ENCODE data around the gene TRANK1.

TRANK1 gene

DNA sequence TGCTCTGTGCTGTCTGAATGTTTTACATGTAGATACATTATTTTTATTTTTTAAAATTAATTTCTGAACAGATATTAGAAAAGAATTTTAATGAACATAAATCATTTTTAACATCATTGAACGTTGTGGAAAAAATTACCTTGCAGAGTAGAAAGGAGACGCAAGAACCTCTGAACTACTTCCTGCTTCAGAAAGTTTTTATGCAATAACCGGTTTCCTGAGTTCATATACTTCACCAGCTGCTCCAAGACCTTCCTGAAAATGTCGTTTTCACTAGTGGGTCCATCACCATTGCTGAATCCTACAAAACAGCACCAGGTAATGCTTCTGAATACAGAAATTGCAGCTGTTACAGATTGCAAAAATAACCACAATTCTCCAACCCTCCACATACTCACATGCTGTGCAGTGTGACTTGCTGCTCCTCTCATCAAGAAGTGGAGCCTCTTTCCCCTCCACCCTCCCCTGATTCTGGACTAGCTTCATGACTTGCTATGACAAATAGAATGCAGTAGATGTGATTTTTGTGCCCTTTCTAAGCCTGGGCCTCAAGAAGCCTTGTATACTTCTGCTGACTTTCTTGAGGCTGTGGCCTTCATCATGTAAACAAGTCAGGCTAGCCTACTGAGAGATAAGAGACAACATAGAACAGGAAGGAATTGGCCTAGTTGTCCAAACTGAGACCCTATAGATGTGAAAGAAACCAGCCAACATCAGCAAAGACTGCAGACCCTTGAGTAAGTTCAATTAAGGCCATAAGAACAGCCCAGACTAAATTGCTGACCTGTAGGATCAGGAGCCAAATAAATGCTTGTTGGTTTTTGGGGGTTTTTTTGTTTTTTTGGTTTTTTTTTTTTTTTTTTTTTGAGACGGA is 80.4 kb downstream of the TRANK1 start:
- Histone ChIP-seq H4K20me1 (ENCODE audit: low read depth, low read length) (no peaks in the 10 kb centered on the region), H3K27me3 (ENCODE audit: low read length) (no peaks in the 10 kb centered on the region), H3K9ac (ENCODE audit: low read length) (no peak overlapping the region), H3K79me2 (ENCODE audit: insufficient read depth, low read length) (no peaks in the 10 kb centered on the region), H3K27ac (ENCODE audit: low read depth, low read length) (no peak overlapping the region), H3K9me2 (replicated peaks; ENCODE audit: insufficient read depth, low read length) (no peaks in the 10 kb centered on the region), H3K9me3 (ENCODE audit: insufficient read depth, low read length) (no peaks in the 10 kb centered on the region), H3K4me3 (ENCODE audit: insufficient read depth, low read length, poor library complexity, severe bottlenecking) (no peak overlapping the region), H3K4me2 (ENCODE audit: low read depth, low read length, poor library complexity, severe bottlenecking) (no peak overlapping the region), H3K36me3 (ENCODE audit: low read length) (no peaks in the 10 kb centered on the region), H3F3A (ENCODE audit: insufficient read depth) (no peaks in the 10 kb centered on the region), H2AFZ (ENCODE audit: low read depth, low read length, severe bottlenecking) (no peak overlapping the region)
- no peak for TF ChIP-seq EZH2phosphoT487 (conservative IDR thresholded peaks at IDR 0.05; ENCODE audit: low read length)
- TF ChIP-seq, protein P1, sequence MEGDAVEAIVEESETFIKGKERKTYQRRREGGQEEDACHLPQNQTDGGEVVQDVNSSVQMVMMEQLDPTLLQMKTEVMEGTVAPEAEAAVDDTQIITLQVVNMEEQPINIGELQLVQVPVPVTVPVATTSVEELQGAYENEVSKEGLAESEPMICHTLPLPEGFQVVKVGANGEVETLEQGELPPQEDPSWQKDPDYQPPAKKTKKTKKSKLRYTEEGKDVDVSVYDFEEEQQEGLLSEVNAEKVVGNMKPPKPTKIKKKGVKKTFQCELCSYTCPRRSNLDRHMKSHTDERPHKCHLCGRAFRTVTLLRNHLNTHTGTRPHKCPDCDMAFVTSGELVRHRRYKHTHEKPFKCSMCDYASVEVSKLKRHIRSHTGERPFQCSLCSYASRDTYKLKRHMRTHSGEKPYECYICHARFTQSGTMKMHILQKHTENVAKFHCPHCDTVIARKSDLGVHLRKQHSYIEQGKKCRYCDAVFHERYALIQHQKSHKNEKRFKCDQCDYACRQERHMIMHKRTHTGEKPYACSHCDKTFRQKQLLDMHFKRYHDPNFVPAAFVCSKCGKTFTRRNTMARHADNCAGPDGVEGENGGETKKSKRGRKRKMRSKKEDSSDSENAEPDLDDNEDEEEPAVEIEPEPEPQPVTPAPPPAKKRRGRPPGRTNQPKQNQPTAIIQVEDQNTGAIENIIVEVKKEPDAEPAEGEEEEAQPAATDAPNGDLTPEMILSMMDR (IDR thresholded peaks at IDR 0.05; ENCODE audit: insufficient read depth, low read length, poor library complexity, severe bottlenecking): no peak

DNA sequence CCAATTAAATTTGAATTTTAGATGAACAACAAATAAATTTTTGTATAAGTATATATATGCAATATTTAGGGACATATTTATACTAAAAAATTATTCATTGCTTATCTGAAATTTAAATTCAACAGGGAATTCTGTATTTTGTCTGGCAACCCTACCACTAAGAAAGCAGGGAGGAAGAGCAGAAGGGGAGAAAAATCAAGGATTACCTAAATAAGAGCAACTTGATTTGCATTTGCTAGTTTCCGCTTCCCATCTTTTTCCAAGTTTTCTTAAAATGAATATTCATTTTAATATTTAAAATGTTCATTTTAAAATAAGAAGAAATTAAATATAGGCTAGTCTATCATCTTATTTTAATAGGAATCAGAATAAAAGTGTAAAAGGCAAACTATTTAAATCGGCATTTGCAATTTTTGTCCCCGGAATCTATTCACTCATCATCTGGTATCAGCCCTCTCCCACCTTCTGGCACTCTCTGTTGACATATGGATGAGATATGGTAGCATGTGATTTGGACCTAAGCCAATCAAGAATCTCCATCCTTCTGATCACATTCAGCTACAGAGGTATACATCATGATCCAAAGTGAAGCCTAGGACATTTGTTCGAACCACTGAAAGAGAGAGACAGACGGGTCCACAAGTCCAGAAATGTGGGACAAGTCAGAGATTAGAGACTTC is 82.6 kb downstream of the TRANK1 start:
- Histone ChIP-seq H3K79me2 (ENCODE audit: insufficient read depth, low read length) (no peaks in the 10 kb centered on the region), H3K4me3 (ENCODE audit: insufficient read depth, low read length, poor library complexity, severe bottlenecking) (no peak overlapping the region), H3K36me3 (ENCODE audit: low read length) (no peaks in the 10 kb centered on the region), H3F3A (ENCODE audit: insufficient read depth) (no peaks in the 10 kb centered on the region), H4K20me1 (ENCODE audit: low read depth, low read length) (no peaks in the 10 kb centered on the region), H3K27ac (ENCODE audit: low read depth, low read length) (no peak overlapping the region), H2AFZ (ENCODE audit: low read depth, low read length, severe bottlenecking) (no peak overlapping the region), H3K4me2 (ENCODE audit: low read depth, low read length, poor library complexity, severe bottlenecking) (no peak overlapping the region), H3K9me2 (replicated peaks; ENCODE audit: insufficient read depth, low read length) (no peaks in the 10 kb centered on the region), H3K27me3 (ENCODE audit: low read length) (no peaks in the 10 kb centered on the region), H3K9ac (ENCODE audit: low read length) (no peak overlapping the region), H3K9me3 (ENCODE audit: insufficient read depth, low read length) (no peaks in the 10 kb centered on the region)
- TF ChIP-seq, protein P1 (IDR thresholded peaks at IDR 0.05; ENCODE audit: insufficient read depth, low read length, poor library complexity, severe bottlenecking): no peak
- TF ChIP-seq EZH2phosphoT487 (conservative IDR thresholded peaks at IDR 0.05; ENCODE audit: low read length): no peak

DNA sequence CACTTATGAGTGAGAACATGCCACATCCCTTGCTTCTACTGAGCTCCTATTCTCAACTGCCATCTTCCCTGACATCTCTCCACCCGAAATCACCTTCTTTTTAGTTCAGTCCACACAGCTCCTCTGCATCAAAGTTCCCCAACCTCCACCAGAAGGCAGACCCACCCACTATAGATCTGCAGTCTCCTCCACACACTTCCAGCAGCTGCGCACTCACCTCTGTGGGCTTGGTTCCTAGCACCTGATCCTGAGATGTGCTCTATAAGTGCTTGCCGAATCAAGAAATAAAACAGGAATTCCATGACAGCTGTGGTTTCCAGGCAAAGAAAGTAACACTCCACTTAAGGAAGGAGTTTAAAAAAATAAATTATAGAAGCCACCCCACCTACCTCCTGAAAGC is 85.4 kb downstream of the TRANK1 start:
- no peaks in the 10 kb centered on the region for H3F3A ChIP-seq (ENCODE audit: insufficient read depth)
- H2AFZ ChIP-seq (ENCODE audit: low read depth, low read length, severe bottlenecking): no peak overlapping the region
- H4K20me1 ChIP-seq (ENCODE audit: low read depth, low read length): no peaks in the 10 kb centered on the region
- H3K27me3 ChIP-seq (ENCODE audit: low read length): no peaks in the 10 kb centered on the region
- H3K9me3 ChIP-seq (ENCODE audit: insufficient read depth, low read length): no peaks in the 10 kb centered on the region
- TF ChIP-seq, protein P1 (IDR thresholded peaks at IDR 0.05; ENCODE audit: insufficient read depth, low read length, poor library complexity, severe bottlenecking): no peak
- TF ChIP-seq EZH2phosphoT487 (conservative IDR thresholded peaks at IDR 0.05; ENCODE audit: low read length): no peak
- no peaks in the 10 kb centered on the region for H3K79me2 ChIP-seq (ENCODE audit: insufficient read depth, low read length)
- H3K9ac ChIP-seq (ENCODE audit: low read length): no peak overlapping the region
- no peak overlapping the region for H3K27ac ChIP-seq (ENCODE audit: low read depth, low read length)
- no peaks in the 10 kb centered on the region for H3K9me2 ChIP-seq (replicated peaks; ENCODE audit: insufficient read depth, low read length)
- no peaks in the 10 kb centered on the region for H3K36me3 ChIP-seq (ENCODE audit: low read length)
- no peak overlapping the region for H3K4me2 ChIP-seq (ENCODE audit: low read depth, low read length, poor library complexity, severe bottlenecking)
- no peak overlapping the region for H3K4me3 ChIP-seq (ENCODE audit: insufficient read depth, low read length, poor library complexity, severe bottlenecking)
